Testis (tissue), 2 donors: Measurements from ENCODE around the gene PRR23B.

Experiments
- POLR2A ChIP-seq: fragments of 450-650 bp; IDR thresholded peaks from one replicate; pipeline ENCODE4 v1.6.1; 2017; ENCODE audit warnings: antibody characterized with exemption, mild to moderate bottlenecking, moderate library complexity
- TF ChIP-seq, protein P1 (sequence below), 3 experiments: fragments of 450-650 bp in 2 of 3; fragments of 200-600 bp in 1 of 3; sonication (generic) in 1 of 3; IDR thresholded peaks; one replicate each; pipeline ENCODE4 v1.5.1; 2016 to 2019; ENCODE audit warnings: antibody characterized with exemption in 3 of 3, mild to moderate bottlenecking in 2 of 3, moderate library complexity in 1 of 3

DNA sequence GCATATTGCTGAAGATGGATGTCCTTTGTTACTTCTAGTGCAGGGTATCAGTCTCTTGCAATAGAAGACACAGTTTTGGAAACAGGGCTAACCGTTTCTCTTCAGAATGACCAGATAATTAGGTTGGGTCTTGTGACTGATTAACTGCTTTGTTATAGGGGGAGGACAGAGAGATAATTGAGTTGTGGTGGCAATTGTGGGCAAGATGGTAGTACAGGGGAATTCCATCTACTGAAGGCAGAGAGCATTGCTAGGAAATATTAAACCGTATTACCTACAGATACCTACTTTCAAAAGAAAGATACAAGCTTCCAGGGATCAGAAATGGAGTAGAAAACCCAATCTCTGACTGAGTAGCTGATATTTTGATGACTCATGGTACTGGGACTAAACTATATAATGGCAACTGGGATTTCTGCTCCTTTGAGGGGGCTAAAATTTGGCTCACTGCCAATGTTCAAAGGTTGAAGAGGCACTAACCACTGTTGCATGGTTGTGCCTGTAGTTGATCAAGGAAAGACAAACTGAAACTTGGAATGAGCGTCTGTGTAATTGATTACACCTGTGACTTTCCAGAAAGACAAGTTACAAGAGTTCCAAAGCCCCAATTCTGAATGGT is 4.2 kb downstream of the PRR23B start:
- TF ChIP-seq, protein P1, sequence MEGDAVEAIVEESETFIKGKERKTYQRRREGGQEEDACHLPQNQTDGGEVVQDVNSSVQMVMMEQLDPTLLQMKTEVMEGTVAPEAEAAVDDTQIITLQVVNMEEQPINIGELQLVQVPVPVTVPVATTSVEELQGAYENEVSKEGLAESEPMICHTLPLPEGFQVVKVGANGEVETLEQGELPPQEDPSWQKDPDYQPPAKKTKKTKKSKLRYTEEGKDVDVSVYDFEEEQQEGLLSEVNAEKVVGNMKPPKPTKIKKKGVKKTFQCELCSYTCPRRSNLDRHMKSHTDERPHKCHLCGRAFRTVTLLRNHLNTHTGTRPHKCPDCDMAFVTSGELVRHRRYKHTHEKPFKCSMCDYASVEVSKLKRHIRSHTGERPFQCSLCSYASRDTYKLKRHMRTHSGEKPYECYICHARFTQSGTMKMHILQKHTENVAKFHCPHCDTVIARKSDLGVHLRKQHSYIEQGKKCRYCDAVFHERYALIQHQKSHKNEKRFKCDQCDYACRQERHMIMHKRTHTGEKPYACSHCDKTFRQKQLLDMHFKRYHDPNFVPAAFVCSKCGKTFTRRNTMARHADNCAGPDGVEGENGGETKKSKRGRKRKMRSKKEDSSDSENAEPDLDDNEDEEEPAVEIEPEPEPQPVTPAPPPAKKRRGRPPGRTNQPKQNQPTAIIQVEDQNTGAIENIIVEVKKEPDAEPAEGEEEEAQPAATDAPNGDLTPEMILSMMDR (IDR thresholded peaks at IDR 0.05) = no peak
- no peak for TF ChIP-seq POLR2A
